AG10803 (cell line): Measurements from ENCODE around the gene FGFR2.
"Not testable (repeated sequence)": the region's sequence is repeated elsewhere in the genome, so short reads cannot be mapped to it uniquely, and the experiment has no call there.

Source experiments
- DNase-seq: peaks from one replicate; pipeline ENCODE4 v3.0.0; 2010; ENCODE audit warnings: low read depth
- H3K4me3 ChIP-seq: 2 replicates; pipeline ENCODE4 v1.5.1; 2011; ENCODE audit warnings: mild to moderate bottlenecking, low read length, control low read depth
- TF ChIP-seq, protein P1 (sequence below): conservative IDR thresholded peaks from 2 replicates; pipeline ENCODE4 v1.5.1; 2011; ENCODE audit warnings: mild to moderate bottlenecking, low read length, control low read depth, inconsistent platforms

The FGFR2 gene

DNA sequence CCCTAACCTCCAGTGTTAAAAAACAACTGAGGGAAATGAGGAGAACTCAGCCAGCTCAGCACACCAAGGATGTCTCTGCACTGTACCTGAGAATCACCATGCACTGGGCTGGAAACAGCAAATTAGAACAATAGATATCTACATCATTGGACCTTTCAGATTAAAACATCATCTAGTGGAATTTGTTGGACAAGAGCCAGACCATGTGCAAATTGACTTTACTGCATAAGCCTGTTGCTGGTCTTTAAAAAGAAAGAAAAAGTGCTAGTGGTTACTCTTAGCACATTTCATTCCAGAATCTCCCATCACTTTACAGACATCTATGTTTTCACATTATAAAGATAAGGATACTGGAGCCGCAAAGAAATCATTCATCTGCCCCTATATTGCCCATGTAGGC is 75.4 kb downstream of the FGFR2 start:
- DNase-seq: no peak
- no peak overlapping the region for H3K4me3 ChIP-seq
- TF ChIP-seq, protein P1, sequence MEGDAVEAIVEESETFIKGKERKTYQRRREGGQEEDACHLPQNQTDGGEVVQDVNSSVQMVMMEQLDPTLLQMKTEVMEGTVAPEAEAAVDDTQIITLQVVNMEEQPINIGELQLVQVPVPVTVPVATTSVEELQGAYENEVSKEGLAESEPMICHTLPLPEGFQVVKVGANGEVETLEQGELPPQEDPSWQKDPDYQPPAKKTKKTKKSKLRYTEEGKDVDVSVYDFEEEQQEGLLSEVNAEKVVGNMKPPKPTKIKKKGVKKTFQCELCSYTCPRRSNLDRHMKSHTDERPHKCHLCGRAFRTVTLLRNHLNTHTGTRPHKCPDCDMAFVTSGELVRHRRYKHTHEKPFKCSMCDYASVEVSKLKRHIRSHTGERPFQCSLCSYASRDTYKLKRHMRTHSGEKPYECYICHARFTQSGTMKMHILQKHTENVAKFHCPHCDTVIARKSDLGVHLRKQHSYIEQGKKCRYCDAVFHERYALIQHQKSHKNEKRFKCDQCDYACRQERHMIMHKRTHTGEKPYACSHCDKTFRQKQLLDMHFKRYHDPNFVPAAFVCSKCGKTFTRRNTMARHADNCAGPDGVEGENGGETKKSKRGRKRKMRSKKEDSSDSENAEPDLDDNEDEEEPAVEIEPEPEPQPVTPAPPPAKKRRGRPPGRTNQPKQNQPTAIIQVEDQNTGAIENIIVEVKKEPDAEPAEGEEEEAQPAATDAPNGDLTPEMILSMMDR: no peak

DNA sequence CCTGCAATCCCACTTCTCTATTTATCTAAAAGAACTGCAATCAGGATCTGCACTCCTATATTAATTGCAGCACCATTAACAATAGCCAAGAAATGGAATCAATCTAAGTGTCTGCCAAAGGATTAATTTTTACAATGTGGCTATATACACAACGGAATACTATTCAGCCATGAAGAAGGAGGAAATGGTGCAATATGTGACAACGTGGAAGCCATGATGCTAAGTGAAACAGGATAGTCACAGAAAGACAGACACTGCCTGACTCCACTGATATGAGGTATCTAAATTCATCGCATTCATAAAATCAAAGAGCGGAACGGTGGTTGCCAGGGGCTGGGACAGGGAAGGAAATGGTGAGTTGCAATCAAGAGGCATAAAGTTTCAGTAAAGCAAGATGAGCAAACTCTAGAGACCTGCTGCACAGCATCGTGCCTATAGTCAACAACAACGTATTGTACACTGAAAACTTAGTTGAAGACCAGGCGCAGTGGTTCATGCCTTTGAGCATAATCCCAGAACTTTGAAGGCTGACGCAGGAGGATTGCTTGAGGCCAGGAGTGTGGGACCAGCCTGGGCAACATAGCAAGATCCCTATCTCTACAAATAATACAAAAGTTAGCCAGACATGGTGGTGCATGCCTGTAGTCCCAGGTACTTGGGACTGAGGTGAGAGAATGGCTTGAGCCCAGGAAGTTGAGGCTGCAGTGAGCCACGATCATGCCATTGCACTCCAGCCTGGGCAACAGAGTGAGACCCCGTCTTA is 76.3 kb downstream of the FGFR2 start:
- no peak for DNase-seq
- TF ChIP-seq, protein P1: no peak
- H3K4me3 ChIP-seq: no peak overlapping the region

DNA sequence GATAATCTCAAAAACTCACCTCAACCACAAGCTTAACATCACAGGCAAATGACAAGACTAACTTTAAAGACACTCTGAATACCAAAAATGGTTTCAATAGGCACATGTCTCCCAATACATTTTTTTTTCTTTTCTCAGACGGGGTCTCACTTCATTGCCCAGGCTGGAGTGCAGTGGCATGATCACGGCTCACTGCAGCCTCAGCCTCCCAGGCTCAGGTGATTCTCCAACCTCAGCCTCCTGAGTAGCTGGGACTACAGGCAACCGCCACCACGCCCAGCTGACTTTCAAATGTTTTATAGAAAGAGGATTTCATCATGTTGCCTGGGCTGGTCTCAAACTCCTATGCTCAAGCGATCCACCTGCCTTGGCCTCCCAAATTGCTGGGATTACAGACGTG is 77.7 kb downstream of the FGFR2 start:
- not testable (repeated sequence) for DNase-seq, H3K4me3 ChIP-seq

DNA sequence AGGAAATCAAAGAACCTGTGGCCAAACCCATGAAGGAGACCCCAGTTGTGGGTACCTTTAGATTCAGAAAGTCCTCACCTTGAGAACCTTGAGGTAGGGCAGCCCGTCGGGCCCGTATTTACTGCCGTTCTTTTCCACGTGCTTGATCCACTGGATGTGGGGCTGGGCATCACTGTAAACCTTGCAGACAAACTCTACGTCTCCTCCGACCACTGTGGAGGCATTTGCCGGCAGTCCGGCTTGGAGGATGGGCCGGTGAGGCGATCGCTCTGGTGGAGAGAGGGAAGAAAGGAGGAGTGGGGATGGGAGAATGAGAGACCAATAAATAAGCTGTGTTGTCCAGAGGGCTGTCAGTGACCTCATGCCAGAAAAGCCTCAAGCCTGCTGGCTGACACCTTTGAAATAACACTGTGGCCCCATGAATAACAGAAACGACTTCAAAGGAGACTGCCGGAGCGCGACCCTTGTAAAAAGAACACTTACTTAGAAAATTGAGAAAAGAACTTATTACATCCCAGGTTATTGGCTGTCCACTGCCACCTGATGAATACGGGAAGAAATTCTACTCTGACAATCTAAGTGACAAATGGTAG is 78.2 kb downstream of the FGFR2 start:
- no peak for DNase-seq
- TF ChIP-seq, protein P1: no peak
- no peak overlapping the region for H3K4me3 ChIP-seq

DNA sequence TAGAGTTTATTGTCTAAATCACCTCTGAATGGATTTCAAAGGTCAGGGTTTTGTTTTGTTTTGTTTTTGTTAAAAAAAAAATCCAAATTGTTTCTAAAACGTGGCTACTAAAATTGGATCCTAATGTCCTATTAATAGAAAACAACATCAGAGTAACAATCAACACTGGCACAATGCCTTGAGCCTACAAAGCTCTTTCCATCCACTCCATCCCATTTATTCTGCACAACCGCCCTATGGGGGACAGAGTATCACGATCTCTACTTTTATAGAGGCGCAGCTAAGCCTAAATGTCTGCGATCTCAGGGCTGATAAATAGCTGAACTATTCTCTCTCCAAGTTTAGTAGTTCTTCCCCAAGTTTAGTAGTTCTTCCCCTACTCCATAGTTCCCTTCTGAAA is 78.8 kb downstream of the FGFR2 start:
- DNase-seq: no peak
- TF ChIP-seq, protein P1: no peak
- H3K4me3 ChIP-seq: no peak overlapping the region

DNA sequence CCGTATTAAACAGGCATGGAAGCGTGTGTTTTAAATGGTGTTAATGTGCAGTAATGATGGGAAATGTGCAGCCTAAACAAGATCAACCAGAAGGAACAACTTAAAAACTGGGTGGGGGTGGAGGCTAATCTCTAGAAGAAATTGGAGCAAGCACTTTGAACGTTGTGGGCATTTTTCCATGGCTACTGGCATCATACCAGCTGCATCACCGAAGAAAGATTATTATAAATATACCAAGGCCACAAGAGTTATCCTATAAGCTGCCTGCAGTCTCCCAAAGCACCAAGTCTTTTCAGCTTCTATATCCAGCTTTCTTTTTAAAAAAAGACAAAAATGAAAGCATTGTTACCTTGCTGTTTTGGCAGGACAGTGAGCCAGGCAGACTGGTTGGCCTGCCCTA is 79.9 kb downstream of the FGFR2 start:
- TF ChIP-seq, protein P1: no peak
- no peak overlapping the region for H3K4me3 ChIP-seq
- no peak for DNase-seq

DNA sequence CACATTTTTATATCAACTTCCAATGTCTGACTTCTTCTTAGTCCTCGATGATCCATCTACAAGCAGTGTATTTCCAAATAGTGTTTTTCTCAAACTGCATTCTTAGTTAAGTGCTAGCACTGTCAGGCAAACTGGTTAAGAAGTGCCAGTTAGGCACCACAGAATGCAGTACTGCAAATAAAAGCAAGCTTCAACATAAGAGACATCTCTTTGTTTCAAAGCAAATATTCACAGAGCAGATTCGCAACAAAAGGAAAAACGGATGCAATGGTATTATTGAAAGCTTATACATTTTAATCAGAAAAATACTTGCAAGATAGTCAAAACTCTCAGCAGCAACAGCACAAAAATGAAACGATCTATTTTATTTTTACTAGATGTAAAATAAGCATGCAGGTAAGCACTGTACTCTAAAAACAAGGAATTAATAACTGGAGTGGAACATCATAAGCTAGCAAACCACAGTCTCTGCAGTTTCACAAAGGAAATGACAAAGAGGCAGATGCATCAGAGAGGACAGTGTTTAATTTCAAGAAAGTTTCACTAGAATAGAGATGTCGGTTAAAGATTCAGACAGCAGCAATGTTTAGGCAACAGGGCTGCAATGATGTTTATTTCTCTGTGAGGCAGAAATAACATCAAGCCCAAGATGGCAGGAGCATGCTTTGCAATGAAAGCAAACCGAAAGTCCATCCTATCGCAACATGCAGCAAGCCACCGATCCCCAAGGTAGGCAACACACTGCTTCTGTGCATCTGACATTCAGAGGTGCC is 82.0 kb downstream of the FGFR2 start:
- no peak for DNase-seq
- no peak overlapping the region for H3K4me3 ChIP-seq
- TF ChIP-seq, protein P1: no peak
